Breast epithelium (tissue), 4 donors: ENCODE results near the gene TMEM107. TPM values are rescaled to one million over a fixed set of nuclear protein-coding genes. Genes with fewer than 3 reads are reported as not detected.

ENCODE experiments used
- DNase-seq, 2 donors: peaks; one replicate each; pipeline ENCODE4 v3.0.0-alpha.2; 2019; ENCODE audit warnings: low spot score in 2 of 2
- H3K27ac ChIP-seq, 2 donors: fragments of 200-600 bp; sonication (generic) in 1 of 2; one replicate each; pipeline ENCODE4 v1.5.1; 2016 to 2019; ENCODE audit warnings: mild to moderate bottlenecking in 1 of 2
- H3K27me3 ChIP-seq, 2 donors: fragments of 200-600 bp; sonication (generic) in 1 of 2; one replicate each; pipeline versions ENCODE4 v1.5.1 to v1.6.0; 2017 to 2019; ENCODE audit warnings: control low read depth in 1 of 2, mild to moderate bottlenecking in 1 of 2
- H3K36me3 ChIP-seq: fragments of 200-600 bp; one replicate; pipeline ENCODE4 v1.5.1; 2019
- H3K4me1 ChIP-seq, 2 donors: fragments of 200-600 bp; sonication (generic); one replicate each; pipeline ENCODE4 v1.5.1; 2016 to 2019; ENCODE audit warnings: control low read depth in 1 of 2
- H3K4me3 ChIP-seq, 3 donors: fragments of 200-600 bp; sonication (generic); 1 replicate in 2 of 3; 2 replicates in 1 of 3; pipeline ENCODE4 v1.5.1; 2016 to 2019; ENCODE audit warnings: mild to moderate bottlenecking in 3 of 3, moderate library complexity in 2 of 3
- H3K9me3 ChIP-seq, 2 donors: fragments of 200-600 bp; sonication (generic) in 1 of 2; one replicate each; pipeline ENCODE4 v1.5.1; 2016 to 2019; ENCODE audit warnings: control low read depth in 1 of 2
- CTCF ChIP-seq, 3 donors: fragments of 450-650 bp; IDR thresholded peaks; one replicate each; pipeline ENCODE4 v1.5.1; 2016 to 2017; ENCODE audit warnings: antibody characterized with exemption in 3 of 3, mild to moderate bottlenecking in 3 of 3, moderate library complexity in 3 of 3
- POLR2A ChIP-seq: fragments of 450-650 bp; IDR thresholded peaks from one replicate; pipeline ENCODE4 v1.6.1; 2016; ENCODE audit warnings: antibody characterized with exemption, mild to moderate bottlenecking, moderate library complexity
- POLR2AphosphoS5 ChIP-seq, 3 donors: sonication (generic); formaldehyde crosslinking; IDR thresholded peaks; one replicate each; pipeline ENCODE4 v1.6.1; 2017; ENCODE audit warnings: antibody characterized with exemption in 3 of 3
- intact Hi-C: fragments of 100-400 bp; cut with DNase I; formaldehyde crosslinking; loops from one replicate; pipeline ENCODE4 v1.15.1; 2023; ENCODE audit warnings: low total_unique reads
- total RNA-seq, 3 donors: library from RNA; depleted of rRNA; stranded (reverse); fragments of >200 nt; gene quantifications; one replicate each; pipeline ENCODE4 v1.1.0, GENCODE V29; 2016

TMEM107 gene
- total RNA-seq, result 10 to 100 TPM; 15.7 to 83.1 (median 41.0) TPM

DNA sequence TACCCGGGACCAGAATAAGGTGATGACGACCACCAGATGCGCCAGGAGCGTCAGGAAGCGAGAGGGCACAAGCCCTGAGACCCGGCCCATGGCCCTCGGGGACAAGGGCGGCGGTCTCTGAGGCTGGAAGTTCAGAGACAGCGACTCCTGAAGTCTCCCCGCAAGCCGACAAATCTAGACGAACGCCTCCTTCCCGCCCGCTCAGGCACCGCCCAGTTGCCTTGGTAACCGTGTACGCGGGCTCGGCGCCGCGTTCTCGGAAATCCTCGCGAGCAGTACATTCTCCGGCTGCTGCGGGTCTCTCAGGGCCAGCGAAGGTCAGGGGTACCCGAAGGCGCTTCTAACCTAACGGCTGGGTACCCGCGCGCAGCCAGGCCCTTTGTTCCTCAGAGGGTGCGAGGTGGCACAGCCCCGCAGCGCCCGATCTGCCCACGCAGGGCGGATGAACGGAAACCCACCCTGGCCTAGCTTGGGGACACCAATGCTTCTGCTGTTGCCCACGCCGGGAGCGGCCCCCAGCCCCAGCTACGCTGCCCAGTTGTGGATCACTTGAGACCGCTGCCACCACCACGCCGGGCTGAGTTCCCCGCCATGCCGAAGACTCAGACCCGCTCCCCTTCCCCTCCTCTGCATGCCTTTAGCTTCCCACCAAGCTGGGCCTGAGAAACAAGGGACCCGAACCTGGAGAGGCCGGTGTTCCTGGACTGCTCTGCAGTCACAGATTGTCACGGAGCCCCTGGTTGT, at the start of gene TMEM107:
TSS of gene TMEM107 (minus strand) at position 184 of the 744 bp plus-strand sequence. CDS start at position 90, 94 bp downstream.
- Histone ChIP-seq H3K9me3 (no peaks in the 10 kb centered on the region), H3K27ac (peak within 1 kb of the TSS; percentile 95), H3K4me1 (peaks cover 0 to 9% of the 10 kb centered on the region in 2 donors), H3K36me3 (no peaks in the 10 kb centered on the region), H3K4me3 (peak within 1 kb of the TSS; percentile 62 to 84 (median 71)), H3K27me3 (no peaks in the 10 kb centered on the region)
- TF ChIP-seq POLR2A (no peak), POLR2AphosphoS5 (IDR thresholded peaks at IDR 0.05) (peak in 2 of 3 donors; percentile 12 to 14), CTCF (IDR thresholded peaks at IDR 0.05) (no peak)
- peak; percentile 72 to 87 for DNase-seq
- intact Hi-C loops, result no loop called here

DNA sequence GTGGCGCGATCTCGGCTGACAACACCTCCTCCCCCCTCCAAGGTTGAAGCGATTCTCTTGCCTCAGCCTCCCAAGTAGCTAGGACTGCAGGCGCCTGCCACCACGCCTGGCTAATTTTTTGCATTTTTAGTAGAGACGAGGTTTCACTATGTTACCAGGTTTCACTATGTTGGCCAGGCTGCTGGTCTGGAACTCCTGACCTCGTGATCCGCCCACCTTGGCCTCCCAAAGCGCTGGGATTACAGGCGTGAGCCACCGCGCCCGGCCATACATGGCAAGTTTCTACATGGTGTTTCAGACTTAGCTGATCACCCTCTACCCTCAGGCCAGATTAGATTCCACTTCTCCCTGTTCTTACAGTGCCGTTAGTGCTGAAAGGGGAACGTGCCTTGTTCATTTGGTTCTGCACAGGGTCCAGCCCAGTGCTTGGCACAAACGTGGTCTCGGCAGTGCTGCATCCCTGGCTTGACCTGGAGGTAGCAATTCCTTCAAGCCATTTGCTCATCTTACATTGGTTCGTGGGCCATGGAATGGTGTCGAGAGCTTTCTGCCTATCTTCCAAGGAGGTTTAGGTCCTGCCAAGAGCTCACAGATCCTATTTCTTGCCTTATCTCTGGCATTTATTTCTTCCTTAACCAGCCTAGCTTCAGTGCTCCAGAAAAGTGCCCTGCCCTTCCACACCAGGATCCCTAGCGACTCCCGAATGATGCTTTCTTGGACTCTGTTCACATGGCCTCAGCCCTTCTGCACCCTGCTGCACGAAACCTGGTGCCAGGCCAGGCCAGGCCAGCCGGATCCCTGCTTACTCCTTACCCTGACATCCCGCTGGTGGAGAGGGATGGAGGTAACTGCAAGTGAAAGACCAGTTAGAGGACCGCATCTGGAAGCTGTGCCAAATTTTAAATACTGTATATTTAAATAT, 49.0 kb upstream of the TMEM107 start:
- no peak overlapping the region for H3K4me3 ChIP-seq
- TF ChIP-seq CTCF (IDR thresholded peaks at IDR 0.05), result no peak
- TF ChIP-seq POLR2A, result no peak
- no peak for TF ChIP-seq POLR2AphosphoS5 (IDR thresholded peaks at IDR 0.05)
- H3K27ac ChIP-seq, result no peak overlapping the region
- H3K9me3 ChIP-seq, result no peaks in the 10 kb centered on the region
- no peak for DNase-seq
- no peaks in the 10 kb centered on the region for H3K27me3 ChIP-seq
- H3K4me1 ChIP-seq, result no peaks in the 10 kb centered on the region
- intact Hi-C loops, result loop anchor here (5.0 kb wide), 1 partner anchor 38 kb away; no protein-coding TSS in a partner anchor
- no peaks in the 10 kb centered on the region for H3K36me3 ChIP-seq

DNA sequence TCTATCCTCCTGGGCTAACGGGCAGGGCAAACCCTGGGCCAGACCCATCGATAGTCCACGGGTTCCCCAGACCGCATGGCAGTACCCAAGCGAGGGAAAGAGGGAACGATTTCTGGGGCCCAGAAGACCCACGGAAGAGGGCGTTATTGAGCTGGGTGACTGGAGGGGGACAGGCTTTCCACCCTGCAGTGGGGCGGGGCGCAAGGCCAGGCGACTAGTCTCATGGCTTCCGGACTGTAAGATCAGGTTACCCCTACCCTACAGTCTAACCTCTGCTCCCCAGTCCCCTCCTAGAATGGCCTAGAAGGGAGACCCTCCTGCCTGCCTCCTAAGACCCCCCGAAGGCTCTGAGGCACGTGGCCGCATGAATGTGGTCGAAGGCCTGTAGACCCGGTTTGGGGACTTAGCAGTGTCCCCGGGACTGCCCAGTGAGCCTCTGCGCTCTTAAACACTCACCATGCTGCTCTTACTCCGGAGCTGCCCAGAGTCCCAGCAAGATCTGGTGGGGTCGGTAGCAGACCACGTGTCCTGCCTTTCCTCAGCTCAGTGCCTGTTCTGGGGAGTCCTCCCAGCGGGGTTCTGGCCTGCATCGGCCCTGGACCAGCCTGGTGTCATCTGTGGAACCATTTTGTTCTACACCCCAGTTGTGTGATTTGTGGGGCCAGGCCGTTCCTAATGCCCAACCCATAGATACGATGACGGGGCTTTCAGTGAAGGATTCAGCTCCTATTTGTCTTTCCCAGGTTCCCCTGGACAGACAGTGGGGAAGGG, 47.4 kb upstream of the TMEM107 start:
- no peaks in the 10 kb centered on the region for H3K36me3 ChIP-seq
- no peaks in the 10 kb centered on the region for H3K4me1 ChIP-seq
- intact Hi-C loops, result loop anchor here (5.0 kb wide), 1 partner anchor 36 kb away; no protein-coding TSS in a partner anchor
- TF ChIP-seq CTCF (IDR thresholded peaks at IDR 0.05), result peak in 1 of 3 donors; percentile 3
- TF ChIP-seq POLR2A, result no peak
- peak overlapping the region; percentile 98 for H3K27ac ChIP-seq
- H3K27me3 ChIP-seq, result no peaks in the 10 kb centered on the region
- peak overlapping the region; percentile 68 to 91 (median 76) for H3K4me3 ChIP-seq
- DNase-seq, result peak; percentile 53 to 72
- no peaks in the 10 kb centered on the region for H3K9me3 ChIP-seq

DNA sequence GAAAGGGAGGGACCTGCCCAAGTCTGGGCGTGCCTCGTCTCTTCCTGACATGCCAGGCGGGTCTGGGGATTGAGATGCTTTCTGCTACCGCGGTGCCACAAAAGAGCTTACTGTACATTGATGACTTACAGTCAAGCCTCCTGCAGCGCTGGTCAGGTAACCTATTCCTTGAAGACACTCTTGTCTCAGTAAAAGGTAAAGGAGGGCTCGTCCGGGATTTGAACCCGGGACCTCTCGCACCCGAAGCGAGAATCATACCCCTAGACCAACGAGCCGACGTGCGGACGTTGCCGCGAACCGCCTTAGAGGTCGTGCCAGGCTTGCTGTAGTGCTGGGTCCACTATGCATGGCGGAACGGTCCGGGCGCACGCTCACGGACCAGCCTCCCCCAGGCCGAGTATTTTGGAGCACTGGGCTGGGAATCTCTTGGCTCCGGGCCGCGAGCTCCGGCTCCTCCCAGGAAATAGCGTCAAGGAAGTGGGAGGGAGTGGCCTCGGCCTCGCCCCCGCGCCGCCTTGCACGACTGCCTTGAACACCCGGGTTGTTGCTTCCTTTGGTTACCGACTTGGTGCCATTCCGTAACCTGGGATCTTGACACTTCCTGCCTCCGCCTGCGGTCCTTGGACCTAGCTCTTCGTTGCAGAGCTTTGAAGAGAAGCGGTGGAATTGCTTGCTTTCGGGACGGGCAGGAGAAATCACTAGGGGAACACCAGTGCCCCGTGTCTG, 46.6 kb upstream of the TMEM107 start:
- Histone ChIP-seq H3K4me1 (no peaks in the 10 kb centered on the region), H3K36me3 (no peaks in the 10 kb centered on the region), H3K9me3 (no peaks in the 10 kb centered on the region), H3K4me3 (peak overlapping the region; percentile 68 to 91 (median 76)), H3K27ac (peak overlapping the region; percentile 98), H3K27me3 (no peaks in the 10 kb centered on the region)
- DNase-seq, result peak; percentile 94 to 96
- intact Hi-C loops, result loop anchor here (5.0 kb wide), 1 partner anchor 35 kb away; no protein-coding TSS in a partner anchor
- TF ChIP-seq POLR2A (peak; percentile 74), CTCF (IDR thresholded peaks at IDR 0.05) (peak in 1 of 3 donors; percentile 10), POLR2AphosphoS5 (IDR thresholded peaks at IDR 0.05) (peak; percentile 79 to 91 (median 87))
